A673 (cell line): Measurements from ENCODE around the gene CDH9. TPM values are rescaled to one million over a fixed set of nuclear protein-coding genes. Genes with fewer than 3 reads are reported as not detected.

Source experiments
- BruUV-seq: library from RNA; stranded (reverse); fragments of 400-500 nt; replicated peaks from 2 replicates; lab custom pipeline; 2021; lab: Mats Ljungman, UMichigan
- CTCF ChIA-PET: fragments of 300-600 bp; sonication (Branson Sonifier 250); formaldehyde crosslinking; loops from one replicate; lab custom pipeline; 2022; ENCODE audit warnings: antibody characterized with exemption; lab: Charles Lee
- POLR2A ChIA-PET: fragments of 300-600 bp; sonication (Branson Sonifier 250); formaldehyde crosslinking; loops from one replicate; lab custom pipeline; 2022; ENCODE audit warnings: antibody characterized with exemption; ENCODE audit not compliant: low non-redundant PET; lab: Charles Lee
- DNase-seq: peaks from one replicate; pipeline ENCODE4 v3.0.0-alpha.2; 2015; ENCODE audit warnings: low spot score
- H3K27ac ChIP-seq: fragments of 200-600 bp; sonication (generic); 2 replicates; pipeline ENCODE4 v1.5.1; 2016; ENCODE audit warnings: mixed run types, low read depth, mild to moderate bottlenecking, mixed read lengths, antibody characterized with exemption, low read length; ENCODE audit not compliant: poor library complexity, severe bottlenecking
- H3K27me3 ChIP-seq: fragments of 200-600 bp; sonication (generic); replicated peaks from 2 replicates; pipeline ENCODE4 v1.6.1; 2017; ENCODE audit warnings: mixed run types, low read depth, mild to moderate bottlenecking, mixed read lengths, antibody characterized with exemption, low read length; ENCODE audit not compliant: insufficient read depth, poor library complexity
- H3K36me3 ChIP-seq: fragments of 200-600 bp; sonication (generic); 2 replicates; pipeline ENCODE4 v1.6.1; 2016; ENCODE audit warnings: mixed run types, mild to moderate bottlenecking, mixed read lengths, antibody characterized with exemption, low read length; ENCODE audit not compliant: insufficient read depth, poor library complexity, severe bottlenecking
- H3K4me1 ChIP-seq: fragments of 200-600 bp; sonication (generic); 2 replicates; pipeline ENCODE4 v1.6.1; 2017; ENCODE audit warnings: mixed run types, mild to moderate bottlenecking, mixed read lengths, antibody characterized with exemption, low read length; ENCODE audit not compliant: insufficient read depth, poor library complexity, severe bottlenecking
- H3K4me3 ChIP-seq: fragments of 200-600 bp; sonication (generic); 2 replicates; pipeline ENCODE4 v1.5.1; 2016; ENCODE audit warnings: low read depth, mixed run types, mild to moderate bottlenecking, mixed read lengths, low read length; ENCODE audit not compliant: poor library complexity, severe bottlenecking
- H3K9me3 ChIP-seq: fragments of 200-600 bp; sonication (generic); 2 replicates; pipeline ENCODE4 v1.6.1; 2016; ENCODE audit warnings: mixed run types, low read depth, mild to moderate bottlenecking, mixed read lengths, antibody characterized with exemption, low read length; ENCODE audit not compliant: poor library complexity, severe bottlenecking
- CTCF ChIP-seq: fragments of 300-800, 200-600 bp; sonication (generic); conservative IDR thresholded peaks from 2 replicates; pipeline ENCODE4 v1.5.1; 2017; ENCODE audit warnings: low read depth, mild to moderate bottlenecking, antibody characterized with exemption, low read length, moderate library complexity, mixed read lengths
- EZH2 ChIP-seq: fragments of 200-600 bp; sonication (generic); IDR thresholded peaks from 2 replicates; pipeline ENCODE4 v1.6.1; 2017; ENCODE audit warnings: borderline replicate concordance, low read depth, mild to moderate bottlenecking, mixed read lengths, antibody characterized with exemption, low read length; ENCODE audit not compliant: poor library complexity, severe bottlenecking
- intact Hi-C: fragments of 100-400 bp; cut with micrococcal nuclease; formaldehyde crosslinking; loops from one replicate; pipeline ENCODE4 v1.10.0; 2022; ENCODE audit not compliant: unreplicated experiment
- total RNA-seq: library from RNA; stranded (reverse); gene quantifications from 2 replicates; pipeline ENCODE4 v1.2.3, GENCODE V29; 2021

CDH9 gene
- total RNA-seq, 1 experiment from 2014 or later = not detected

- CTCF ChIA-PET = no interaction called here
- H3K27me3 ChIP-seq = no peaks in the 10 kb centered on the region
- H3K9me3 ChIP-seq = peaks cover 3% of the 10 kb centered on the region
- H3K4me1 ChIP-seq = no peaks in the 10 kb centered on the region
- no peaks in the 10 kb centered on the region for H3K36me3 ChIP-seq
- intact Hi-C loops = no loop called here
- POLR2A ChIA-PET = no interaction called here
- no peak for TF ChIP-seq CTCF
- no peak for TF ChIP-seq EZH2
- no peak overlapping the region for H3K27ac ChIP-seq
- H3K4me3 ChIP-seq = no peak overlapping the region
- DNase-seq = no peak
- BruUV-seq = no TSS peak
These were observed 134.9 kb downstream of the CDH9 start for GRCh38 chr5:26903469-26903868.

GRCh38 chr5:26894719-26895263 is 143.6 kb downstream of the CDH9 start:
- no peaks in the 10 kb centered on the region for H3K27me3 ChIP-seq
- no peak overlapping the region for H3K27ac ChIP-seq
- no TSS peak for BruUV-seq
- CTCF ChIA-PET = no interaction called here
- no peaks in the 10 kb centered on the region for H3K9me3 ChIP-seq
- intact Hi-C loops = no loop called here
- DNase-seq = no peak
- H3K36me3 ChIP-seq = no peaks in the 10 kb centered on the region
- POLR2A ChIA-PET = no interaction called here
- H3K4me1 ChIP-seq = no peaks in the 10 kb centered on the region
- TF ChIP-seq CTCF = no peak
- TF ChIP-seq EZH2 = no peak
- H3K4me3 ChIP-seq = no peak overlapping the region

- Histone ChIP-seq H3K9me3 (no peaks in the 10 kb centered on the region), H3K4me3 (no peak overlapping the region), H3K4me1 (no peaks in the 10 kb centered on the region), H3K36me3 (no peaks in the 10 kb centered on the region), H3K27me3 (no peaks in the 10 kb centered on the region), H3K27ac (no peak overlapping the region)
- POLR2A ChIA-PET = no interaction called here
- no peak for TF ChIP-seq CTCF
- TF ChIP-seq EZH2 = no peak
- intact Hi-C loops = no loop called here
- no peak for DNase-seq
- no TSS peak for BruUV-seq
- CTCF ChIA-PET = no interaction called here
These were observed 145.3 kb downstream of the CDH9 start for GRCh38 chr5:26893078-26893477.
